ENCODE data around the gene SMTNL1.

Gene SMTNL1

DNA sequence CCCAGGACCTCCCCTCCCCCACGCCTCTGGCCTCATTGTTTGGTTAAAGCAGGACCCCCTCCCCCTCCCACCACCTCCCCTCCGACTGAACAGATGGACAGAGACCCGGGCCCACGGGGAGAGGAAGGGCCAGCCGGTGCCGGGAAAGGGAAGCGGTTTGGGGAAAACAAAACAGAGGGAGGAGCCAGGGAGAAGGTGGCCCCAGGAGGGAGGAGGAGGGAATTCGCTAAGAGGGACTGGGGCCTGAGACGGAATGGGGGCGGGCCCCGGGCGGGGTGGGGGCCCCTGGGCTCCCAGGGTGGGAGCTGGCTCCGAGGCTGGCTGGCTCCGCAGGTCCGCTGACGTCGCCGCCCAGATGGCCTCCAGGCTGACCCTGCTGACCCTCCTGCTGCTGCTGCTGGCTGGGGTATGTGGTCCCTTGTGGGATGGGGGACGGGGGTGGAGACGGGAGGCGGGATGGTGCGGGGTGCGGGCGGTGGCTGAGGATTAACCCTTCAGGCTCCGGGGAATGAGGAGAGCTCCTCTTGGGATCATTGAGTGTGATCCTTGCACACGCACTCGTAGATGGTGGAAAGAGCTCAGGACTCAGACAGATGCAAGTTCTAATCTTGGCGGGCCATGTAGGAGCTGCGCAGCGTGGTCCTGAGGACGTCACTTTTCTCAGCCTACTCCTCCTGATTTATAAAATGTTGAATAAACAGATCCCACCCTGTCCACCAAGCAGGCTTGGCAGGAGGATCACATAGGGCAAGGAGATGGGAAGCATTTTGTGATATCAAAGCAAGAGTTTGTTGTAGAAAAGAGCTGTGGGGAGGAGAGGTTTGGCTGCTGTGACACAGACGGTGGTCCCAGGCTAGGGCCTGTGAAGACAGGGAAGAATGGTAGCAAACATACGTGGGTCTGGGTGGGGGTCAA lies 60.8 kb downstream of the SMTNL1 start:
- no peak for DNase-seq

DNA sequence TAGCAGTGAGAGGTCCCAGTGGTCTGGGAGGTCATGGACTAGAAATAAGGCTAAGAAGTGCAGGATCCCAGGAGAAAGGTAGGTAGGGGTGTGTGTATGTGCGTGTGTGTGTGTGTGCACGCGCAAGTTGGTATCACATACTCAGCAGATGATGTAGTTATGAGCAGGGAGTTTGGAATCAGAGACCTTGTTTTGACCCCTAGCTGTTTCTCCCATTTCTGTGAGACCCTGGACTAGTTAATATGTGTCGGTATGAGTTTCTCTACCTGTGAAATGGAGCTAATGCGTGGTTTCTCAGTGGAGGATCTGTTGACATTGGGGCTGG lies 61.4 kb downstream of the SMTNL1 start:
- no peak for DNase-seq

DNA sequence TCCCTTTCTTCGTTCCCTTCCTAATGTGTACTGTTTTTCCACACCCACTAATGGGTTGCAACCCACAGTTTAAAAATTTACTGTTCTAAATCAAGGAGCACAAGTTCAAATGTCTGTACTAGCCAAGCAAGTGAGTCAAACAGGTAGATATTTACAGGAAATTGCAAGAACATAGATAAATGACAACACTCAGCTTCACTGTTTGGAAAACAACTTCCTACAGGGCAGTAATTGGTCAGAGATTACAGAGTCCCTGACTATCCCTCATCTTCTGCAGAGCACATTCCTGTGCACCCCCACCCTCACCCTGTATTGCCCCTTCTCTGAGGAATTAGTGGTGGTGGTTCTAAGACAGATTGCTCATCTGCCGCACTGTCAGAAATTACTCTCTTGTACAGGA lies 62.0 kb downstream of the SMTNL1 start:
- no peak for DNase-seq

All from NCI-H524 treated with DMSO at 0.1 percent for 48 hours (cell line).